ENCODE results near the gene SCAP.

The SCAP gene

DNA sequence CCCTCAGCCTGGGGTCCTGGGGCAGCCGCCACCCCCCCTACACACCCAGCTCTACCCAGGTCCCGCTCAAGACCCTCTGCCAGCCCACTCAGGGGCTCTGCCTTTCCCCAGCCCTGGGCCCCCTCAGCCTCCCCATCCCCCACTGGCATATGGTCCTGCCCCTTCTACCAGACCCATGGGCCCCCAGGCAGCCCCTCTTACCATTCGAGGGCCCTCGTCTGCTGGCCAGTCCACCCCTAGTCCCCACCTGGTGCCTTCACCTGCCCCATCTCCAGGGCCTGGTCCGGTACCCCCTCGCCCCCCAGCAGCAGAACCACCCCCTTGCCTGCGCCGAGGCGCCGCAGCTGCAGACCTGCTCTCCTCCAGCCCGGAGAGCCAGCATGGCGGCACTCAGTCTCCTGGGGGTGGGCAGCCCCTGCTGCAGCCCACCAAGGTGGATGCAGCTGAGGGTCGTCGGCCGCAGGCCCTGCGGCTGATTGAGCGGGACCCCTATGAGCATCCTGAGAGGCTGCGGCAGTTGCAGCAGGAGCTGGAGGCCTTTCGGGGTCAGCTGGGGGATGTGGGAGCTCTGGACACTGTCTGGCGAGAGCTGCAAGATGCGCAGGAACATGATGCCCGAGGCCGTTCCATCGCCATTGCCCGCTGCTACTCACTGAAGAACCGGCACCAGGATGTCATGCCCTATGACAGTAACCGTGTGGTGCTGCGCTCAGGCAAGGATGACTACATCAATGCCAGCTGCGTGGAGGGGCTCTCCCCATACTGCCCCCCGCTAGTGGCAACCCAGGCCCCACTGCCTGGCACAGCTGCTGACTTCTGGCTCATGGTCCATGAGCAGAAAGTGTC lies 64.7 kb downstream of the SCAP start:
- Histone ChIP-seq H3K4ac (ENCODE audit: low read depth in 1 of 2, low read length in 2 of 2) (no peak overlapping the region), H2BK15ac (ENCODE audit: low read depth, poor library complexity, severe bottlenecking) (no peak overlapping the region), H3K4me2 (ENCODE audit: low read length, poor library complexity, severe bottlenecking) (no peak overlapping the region), H3K14ac (ENCODE audit: low read length in 2 of 2) (no peak overlapping the region), H2AK5ac (ENCODE audit: low read length, severe bottlenecking) (no peak overlapping the region), H2AFZ (ENCODE audit: low read depth, low read length) (no peak overlapping the region), H4K91ac (ENCODE audit: low read length) (no peak overlapping the region), H3K18ac (ENCODE audit: low read depth in 1 of 2, low read length in 2 of 2) (no peak overlapping the region), H2BK12ac (ENCODE audit: low read length in 2 of 2) (no peak overlapping the region), H2BK120ac (ENCODE audit: low read depth, low read length) (no peak overlapping the region), H3K9ac (ENCODE audit: low read length) (no peak overlapping the region), H3K4me1 (ENCODE audit: control insufficient read depth, insufficient read depth, low read depth, low read length) (peaks cover 24% of the 10 kb centered on the region), H3K27me3 (ENCODE audit: control insufficient read depth in 1 of 2, insufficient read depth in 1 of 2, low read length in 2 of 2) (no peaks in the 10 kb centered on the region), H3K4me3 (ENCODE audit: insufficient read depth in 1 of 2, low read depth in 1 of 2, low read length in 2 of 2) (no peak overlapping the region), H3K9me3 (ENCODE audit: control insufficient read depth, low read length) (no peaks in the 10 kb centered on the region), H2BK5ac (ENCODE audit: low read depth, low read length, poor library complexity, severe bottlenecking) (no peak overlapping the region), H3K27ac (ENCODE audit: low read length, poor library complexity, severe bottlenecking) (no peak overlapping the region), H3K36me3 (ENCODE audit: control insufficient read depth in 1 of 2, insufficient read depth in 2 of 2, low read depth in 1 of 2, low read length in 2 of 2) (peaks cover 85 to 94% of the 10 kb centered on the region in 2 experiments), H4K8ac (ENCODE audit: low read length) (no peak overlapping the region), H3K23ac (ENCODE audit: low read length in 2 of 2) (no peak overlapping the region), H3K79me1 (replicated peaks; ENCODE audit: low read length, poor library complexity, severe bottlenecking) (peaks cover 22% of the 10 kb centered on the region)
- no peak for DNase-seq
- WGBS: 98% methylated on average over 30 of the region's 30 CpGs

- Histone ChIP-seq H2AK5ac (ENCODE audit: low read length, severe bottlenecking) (no peak overlapping the region), H2BK5ac (ENCODE audit: low read depth, low read length, poor library complexity, severe bottlenecking) (no peak overlapping the region), H3K23ac (ENCODE audit: low read length in 2 of 2) (no peak overlapping the region), H3K27ac (ENCODE audit: low read length, poor library complexity, severe bottlenecking) (no peak overlapping the region), H3K9ac (ENCODE audit: low read length) (no peak overlapping the region), H3K14ac (ENCODE audit: low read length in 2 of 2) (no peak overlapping the region), H3K4me3 (ENCODE audit: insufficient read depth in 1 of 2, low read depth in 1 of 2, low read length in 2 of 2) (no peak overlapping the region), H2BK12ac (ENCODE audit: low read length in 2 of 2) (no peak overlapping the region), H4K8ac (ENCODE audit: low read length) (no peak overlapping the region), H3K79me1 (replicated peaks; ENCODE audit: low read length, poor library complexity, severe bottlenecking) (peaks cover 25% of the 10 kb centered on the region), H3K18ac (ENCODE audit: low read depth in 1 of 2, low read length in 2 of 2) (no peak overlapping the region), H3K9me3 (ENCODE audit: control insufficient read depth, low read length) (no peaks in the 10 kb centered on the region), H4K91ac (ENCODE audit: low read length) (no peak overlapping the region), H3K27me3 (ENCODE audit: control insufficient read depth in 1 of 2, insufficient read depth in 1 of 2, low read length in 2 of 2) (no peaks in the 10 kb centered on the region), H3K36me3 (ENCODE audit: control insufficient read depth in 1 of 2, insufficient read depth in 2 of 2, low read depth in 1 of 2, low read length in 2 of 2) (peaks cover 79 to 98% of the 10 kb centered on the region in 2 experiments), H2AFZ (ENCODE audit: low read depth, low read length) (no peak overlapping the region), H3K4ac (ENCODE audit: low read depth in 1 of 2, low read length in 2 of 2) (no peak overlapping the region), H3K4me2 (ENCODE audit: low read length, poor library complexity, severe bottlenecking) (no peak overlapping the region), H2BK15ac (ENCODE audit: low read depth, poor library complexity, severe bottlenecking) (no peak overlapping the region), H3K4me1 (ENCODE audit: control insufficient read depth, insufficient read depth, low read depth, low read length) (peaks cover 21% of the 10 kb centered on the region), H2BK120ac (ENCODE audit: low read depth, low read length) (no peak overlapping the region)
- 80% methylated on average over 10 of the region's 10 CpGs for WGBS
- no peak for DNase-seq
Measured at GRCh38 chr3:47410417-47410720, 65.4 kb downstream of the SCAP start.

- H3K27ac ChIP-seq (ENCODE audit: low read length, poor library complexity, severe bottlenecking): no peak overlapping the region
- WGBS: 94% methylated on average over 25 of the region's 26 CpGs
- H3K4me1 ChIP-seq (ENCODE audit: control insufficient read depth, insufficient read depth, low read depth, low read length): peaks cover 18% of the 10 kb centered on the region
- no peaks in the 10 kb centered on the region for H3K27me3 ChIP-seq (ENCODE audit: control insufficient read depth in 1 of 2, insufficient read depth in 1 of 2, low read length in 2 of 2)
- no peaks in the 10 kb centered on the region for H3K9me3 ChIP-seq (ENCODE audit: control insufficient read depth, low read length)
- H2AFZ ChIP-seq (ENCODE audit: low read depth, low read length): no peak overlapping the region
- no peak overlapping the region for H2BK15ac ChIP-seq (ENCODE audit: low read depth, poor library complexity, severe bottlenecking)
- H3K4me3 ChIP-seq (ENCODE audit: insufficient read depth in 1 of 2, low read depth in 1 of 2, low read length in 2 of 2): no peak overlapping the region
- no peak overlapping the region for H4K91ac ChIP-seq (ENCODE audit: low read length)
- H4K8ac ChIP-seq (ENCODE audit: low read length): no peak overlapping the region
- H3K4me2 ChIP-seq (ENCODE audit: low read length, poor library complexity, severe bottlenecking): no peak overlapping the region
- H3K18ac ChIP-seq (ENCODE audit: low read depth in 1 of 2, low read length in 2 of 2): no peak overlapping the region
- no peak overlapping the region for H3K4ac ChIP-seq (ENCODE audit: low read depth in 1 of 2, low read length in 2 of 2)
- H3K14ac ChIP-seq (ENCODE audit: low read length in 2 of 2): no peak overlapping the region
- H2BK12ac ChIP-seq (ENCODE audit: low read length in 2 of 2): no peak overlapping the region
- H2BK120ac ChIP-seq (ENCODE audit: low read depth, low read length): no peak overlapping the region
- peaks cover 30% of the 10 kb centered on the region for H3K79me1 ChIP-seq (replicated peaks; ENCODE audit: low read length, poor library complexity, severe bottlenecking)
- H3K23ac ChIP-seq (ENCODE audit: low read length in 2 of 2): no peak overlapping the region
- H2AK5ac ChIP-seq (ENCODE audit: low read length, severe bottlenecking): no peak overlapping the region
- no peak for DNase-seq
- H3K36me3 ChIP-seq (ENCODE audit: control insufficient read depth in 1 of 2, insufficient read depth in 2 of 2, low read depth in 1 of 2, low read length in 2 of 2): peaks cover 74 to 97% of the 10 kb centered on the region in 2 experiments
- H2BK5ac ChIP-seq (ENCODE audit: low read depth, low read length, poor library complexity, severe bottlenecking): no peak overlapping the region
- H3K9ac ChIP-seq (ENCODE audit: low read length): no peak overlapping the region
Measured at GRCh38 chr3:47409688-47410416, 65.9 kb downstream of the SCAP start.

DNA sequence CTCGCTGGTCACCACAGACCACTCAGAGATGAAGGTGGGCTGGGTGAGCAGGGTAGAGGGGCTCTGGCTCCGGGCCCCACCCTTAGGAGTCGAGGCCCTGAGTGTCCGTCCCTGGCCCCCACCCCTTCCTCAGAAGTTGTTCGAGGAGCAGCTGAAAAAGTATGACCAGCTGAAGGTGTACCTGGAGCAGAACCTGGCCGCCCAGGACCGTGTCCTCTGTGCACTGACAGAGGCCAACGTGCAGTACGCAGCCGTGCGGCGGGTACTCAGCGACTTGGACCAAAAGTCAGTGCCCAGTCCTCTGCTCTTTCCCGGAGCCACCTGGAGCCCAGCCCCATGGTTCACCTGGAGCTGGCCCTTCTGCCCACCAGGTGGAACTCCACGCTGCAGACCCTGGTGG lies 66.5 kb downstream of the SCAP start:
- no peak overlapping the region for H3K18ac ChIP-seq (ENCODE audit: low read depth in 1 of 2, low read length in 2 of 2)
- H2AFZ ChIP-seq (ENCODE audit: low read depth, low read length): no peak overlapping the region
- no peak overlapping the region for H3K23ac ChIP-seq (ENCODE audit: low read length in 2 of 2)
- H3K79me1 ChIP-seq (replicated peaks; ENCODE audit: low read length, poor library complexity, severe bottlenecking): peaks cover 36% of the 10 kb centered on the region
- no peak overlapping the region for H2BK15ac ChIP-seq (ENCODE audit: low read depth, poor library complexity, severe bottlenecking)
- H3K14ac ChIP-seq (ENCODE audit: low read length in 2 of 2): no peak overlapping the region
- no peak overlapping the region for H3K4ac ChIP-seq (ENCODE audit: low read depth in 1 of 2, low read length in 2 of 2)
- H3K4me3 ChIP-seq (ENCODE audit: insufficient read depth in 1 of 2, low read depth in 1 of 2, low read length in 2 of 2): no peak overlapping the region
- no peak for DNase-seq
- H3K9ac ChIP-seq (ENCODE audit: low read length): no peak overlapping the region
- H3K27me3 ChIP-seq (ENCODE audit: control insufficient read depth in 1 of 2, insufficient read depth in 1 of 2, low read length in 2 of 2): no peaks in the 10 kb centered on the region
- H3K9me3 ChIP-seq (ENCODE audit: control insufficient read depth, low read length): no peaks in the 10 kb centered on the region
- H2BK12ac ChIP-seq (ENCODE audit: low read length in 2 of 2): no peak overlapping the region
- WGBS: 97% methylated on average over 15 of the region's 15 CpGs
- H2BK5ac ChIP-seq (ENCODE audit: low read depth, low read length, poor library complexity, severe bottlenecking): no peak overlapping the region
- no peak overlapping the region for H2BK120ac ChIP-seq (ENCODE audit: low read depth, low read length)
- no peak overlapping the region for H3K4me2 ChIP-seq (ENCODE audit: low read length, poor library complexity, severe bottlenecking)
- no peak overlapping the region for H4K8ac ChIP-seq (ENCODE audit: low read length)
- peaks cover 69 to 95% of the 10 kb centered on the region in 2 experiments for H3K36me3 ChIP-seq (ENCODE audit: control insufficient read depth in 1 of 2, insufficient read depth in 2 of 2, low read depth in 1 of 2, low read length in 2 of 2)
- peaks cover 18% of the 10 kb centered on the region for H3K4me1 ChIP-seq (ENCODE audit: control insufficient read depth, insufficient read depth, low read depth, low read length)
- no peak overlapping the region for H2AK5ac ChIP-seq (ENCODE audit: low read length, severe bottlenecking)
- H4K91ac ChIP-seq (ENCODE audit: low read length): no peak overlapping the region
- no peak overlapping the region for H3K27ac ChIP-seq (ENCODE audit: low read length, poor library complexity, severe bottlenecking)
